Measurements from ENCODE around the gene CAPN5.
"Not testable (repeated sequence)": the region's sequence is repeated elsewhere in the genome, so short reads cannot be mapped to it uniquely, and the experiment has no call there.

CAPN5 gene

GRCh38 chr11:77066229-77067042 is at the start of gene CAPN5:
Gene CAPN5, plus strand, starts transcription at chr11:77066971. Its CDS starts 17,916 bp downstream, at chr11:77084887.
- peak; percentile 91 for DNase-seq

- not testable (repeated sequence) for DNase-seq
These were observed 48.3 kb upstream of the CAPN5 start for GRCh38 chr11:77018396-77018924.

GRCh38 chr11:77019976-77020595 is 46.7 kb upstream of the CAPN5 start:
- no peak for DNase-seq

- no peak for DNase-seq
These were observed 46.0 kb upstream of the CAPN5 start for GRCh38 chr11:77020734-77021133.

GRCh38 chr11:77024745-77025144 is 42.0 kb upstream of the CAPN5 start:
- no peak for DNase-seq

DNA sequence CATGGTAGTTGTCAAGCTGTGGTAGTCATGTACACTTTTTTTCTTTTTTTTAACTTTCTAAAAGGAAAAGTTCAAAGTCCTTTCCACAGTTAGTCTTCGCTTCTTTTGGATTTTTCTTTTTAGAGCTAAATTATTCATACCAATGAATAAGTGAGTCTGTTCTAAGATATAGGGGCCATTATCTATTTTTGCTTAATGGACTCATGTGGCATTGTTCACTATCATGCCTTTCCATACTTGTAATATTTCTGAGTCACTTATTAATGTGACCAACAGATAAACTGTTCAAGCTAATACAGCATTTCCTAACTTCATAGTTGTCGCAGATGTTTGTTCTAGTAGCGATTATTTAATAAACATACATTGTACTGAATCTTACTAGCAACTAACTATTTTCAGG is 40.5 kb upstream of the CAPN5 start:
- no peak for DNase-seq

DNA sequence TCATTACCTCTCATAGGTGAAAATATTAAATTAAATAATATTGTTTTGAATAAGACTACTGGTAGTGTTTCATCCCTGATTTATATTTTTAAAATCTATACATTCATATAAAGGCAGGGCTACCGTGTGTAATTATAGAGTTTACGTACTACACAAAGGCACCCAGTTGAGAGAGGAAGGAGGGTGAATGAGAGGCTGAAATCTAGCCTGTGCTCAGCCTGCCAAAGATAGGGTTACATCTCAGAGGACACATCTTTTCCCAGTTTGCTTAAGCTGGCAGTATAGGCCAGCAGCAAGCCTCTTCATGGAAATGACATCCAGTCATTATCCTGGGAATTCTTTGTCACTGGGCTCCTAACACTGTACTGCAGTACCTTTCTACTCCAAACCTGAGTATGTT is 40.0 kb upstream of the CAPN5 start:
- no peak for DNase-seq

DNA sequence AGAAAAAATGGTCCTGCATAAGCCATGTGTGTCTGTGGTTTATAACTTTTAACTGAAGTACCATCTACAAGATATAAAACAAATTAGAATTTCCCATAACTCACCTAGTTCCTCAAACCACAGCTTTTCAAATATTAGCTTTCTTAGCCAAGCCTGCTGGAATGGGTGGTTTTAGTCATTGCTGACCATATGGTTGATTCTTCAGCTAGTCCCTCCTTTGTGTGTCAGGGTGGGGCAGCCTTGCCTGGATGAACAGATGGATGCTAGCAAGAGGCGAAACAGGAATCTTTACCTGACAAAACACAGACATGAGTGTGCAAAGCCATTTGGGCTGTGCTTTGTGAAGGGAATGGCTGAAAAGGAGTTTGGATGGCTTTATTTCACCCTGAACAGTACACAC is 39.5 kb upstream of the CAPN5 start:
- no peak for DNase-seq

DNA sequence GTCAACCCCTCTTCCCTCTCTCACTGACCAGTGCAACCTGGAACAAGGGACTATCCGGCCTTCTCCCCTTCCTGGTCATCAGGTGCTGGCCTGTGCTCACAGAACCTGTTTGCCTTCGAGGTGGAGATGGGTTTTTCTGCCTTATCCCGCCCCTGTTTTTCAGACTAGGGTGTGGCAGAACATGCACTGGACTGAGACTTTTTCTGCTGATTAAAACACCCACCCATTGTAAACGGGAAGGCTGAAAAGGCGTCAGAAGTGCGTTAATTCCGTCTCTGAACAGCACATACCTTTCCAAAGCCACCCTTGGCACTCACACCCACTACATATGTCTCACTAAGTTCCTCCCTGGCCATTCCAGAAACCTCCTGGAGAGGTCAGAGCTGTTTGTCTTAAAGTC is 36.9 kb upstream of the CAPN5 start:
- no peak for DNase-seq

DNA sequence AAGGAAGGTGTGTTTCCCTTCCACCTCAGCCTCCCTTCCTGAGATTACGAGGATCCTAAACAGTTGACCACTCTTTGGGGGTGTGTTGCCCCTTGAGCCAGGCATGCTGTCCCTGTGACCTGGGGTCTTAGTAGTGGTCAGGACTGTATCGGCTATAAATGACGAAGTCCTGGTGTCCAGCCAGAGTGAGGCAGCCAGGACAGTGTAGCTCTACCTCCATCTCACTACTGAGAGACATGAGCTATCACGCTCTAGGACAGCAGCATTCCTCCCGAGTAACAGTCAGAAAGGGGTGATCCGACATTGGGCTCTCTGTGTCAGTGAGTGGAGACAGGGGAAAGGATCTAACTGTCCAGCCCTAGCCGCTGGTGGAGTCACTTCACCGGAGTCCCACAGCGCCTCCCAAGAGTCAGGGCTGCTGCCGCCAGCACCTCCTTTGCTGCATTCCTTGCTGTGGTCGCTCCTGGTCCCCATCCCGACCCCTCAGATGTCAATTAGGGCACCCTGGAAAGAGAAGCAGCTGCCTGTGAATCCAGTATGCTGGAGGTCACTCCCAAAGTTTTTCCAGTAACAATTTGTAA is 35.8 kb upstream of the CAPN5 start:
- no peak for DNase-seq

DNA sequence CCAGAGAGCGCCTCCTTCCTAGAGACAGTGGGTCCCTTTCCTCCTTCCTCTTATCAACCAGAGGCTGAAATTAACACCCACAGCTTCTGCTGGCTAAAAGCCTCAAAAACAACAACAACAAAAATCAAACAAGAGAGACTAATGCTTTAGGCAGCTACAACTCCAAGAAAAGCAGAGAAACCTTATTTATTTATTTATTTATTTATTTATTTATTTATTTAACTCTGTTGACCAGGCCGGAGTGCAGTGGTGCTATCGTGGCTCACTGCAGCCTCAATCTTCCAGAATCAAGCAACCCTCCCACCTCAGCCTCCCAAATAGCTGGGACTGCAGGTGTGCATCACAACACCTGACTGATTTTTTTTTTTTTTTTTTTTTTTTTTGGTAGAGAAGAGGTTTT is 35.2 kb upstream of the CAPN5 start:
- DNase-seq, result no peak

- DNase-seq, result no peak
These were observed 31.7 kb upstream of the CAPN5 start for GRCh38 chr11:77035039-77035438.

DNA sequence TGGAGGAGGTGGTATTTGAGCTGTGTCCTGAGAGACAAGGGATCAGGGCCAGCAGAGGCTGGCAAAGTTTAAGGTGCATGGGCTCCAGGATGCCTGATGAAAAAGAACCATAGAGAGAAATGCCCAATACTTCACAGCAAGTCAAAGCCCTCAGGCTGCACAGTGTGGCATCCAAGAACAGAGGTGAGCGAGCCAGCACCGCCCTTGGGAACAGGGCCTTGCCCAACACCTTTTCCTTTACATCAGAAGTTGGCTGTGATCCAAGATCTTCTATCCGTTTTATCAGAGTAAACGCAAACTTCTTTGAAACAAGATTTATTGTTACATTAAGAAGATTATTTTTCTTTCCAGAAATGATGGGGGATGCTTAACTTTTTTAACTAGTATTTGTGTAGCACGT is 31.2 kb upstream of the CAPN5 start:
- no peak for DNase-seq

DNA sequence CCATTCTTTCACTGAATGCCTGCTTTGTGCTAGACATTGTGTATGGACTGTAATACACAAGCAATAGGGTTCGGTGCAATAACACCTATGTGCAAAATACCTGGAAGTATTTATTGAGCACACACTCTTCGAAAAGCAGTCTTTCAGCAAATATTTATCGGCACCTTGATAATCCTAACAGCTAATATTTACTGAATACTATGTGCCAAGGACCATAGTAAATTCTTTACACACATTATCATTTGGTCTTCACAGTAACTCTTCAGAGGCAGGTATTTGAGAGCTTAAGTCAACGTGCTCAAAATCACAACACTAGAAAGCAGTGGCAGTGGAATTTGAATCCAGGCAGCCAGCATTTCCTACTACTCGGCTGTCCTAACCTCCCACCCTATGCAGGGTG is 30.4 kb upstream of the CAPN5 start:
- DNase-seq, result no peak

GRCh38 chr11:77037057-77037456 is 29.7 kb upstream of the CAPN5 start:
- DNase-seq, result no peak

DNA sequence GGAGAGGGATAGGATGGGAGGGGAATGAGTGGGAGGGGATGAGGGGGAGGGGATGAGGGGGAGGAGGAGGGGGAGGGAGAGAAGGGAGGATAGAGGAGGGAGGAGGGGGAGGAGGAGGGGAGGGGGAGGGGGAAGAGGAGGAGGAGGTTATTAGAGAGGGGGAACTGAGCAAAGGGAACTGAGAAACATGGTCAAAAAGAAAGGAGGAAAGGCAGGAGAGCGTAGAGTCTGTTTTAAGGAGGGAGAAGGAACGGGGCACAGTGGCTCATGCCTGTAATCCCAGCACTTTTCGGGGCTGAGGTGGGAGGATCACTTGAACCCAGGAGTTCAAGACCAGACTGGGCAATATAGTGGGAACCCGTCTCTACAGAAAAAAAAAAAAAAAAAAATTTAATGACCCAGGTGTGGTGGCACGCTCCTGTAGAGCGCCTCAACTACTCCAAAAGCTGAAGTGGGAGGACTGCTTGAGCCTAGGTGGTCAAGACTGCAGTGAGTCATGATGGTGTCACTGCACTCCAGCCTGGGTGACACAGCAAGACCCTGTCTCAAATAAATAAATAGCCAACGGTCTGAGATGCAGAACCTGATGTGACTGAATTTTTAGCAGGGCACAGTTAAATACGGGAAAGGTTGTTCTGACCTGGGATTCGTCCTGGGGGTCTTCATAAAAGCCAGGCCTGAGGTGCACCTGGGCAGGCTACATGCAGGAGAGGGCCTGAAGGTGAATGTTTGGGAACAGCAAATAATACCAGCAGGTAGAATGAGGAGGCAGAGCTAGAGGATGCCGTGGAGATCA is 28.5 kb upstream of the CAPN5 start:
- DNase-seq, result no peak

DNA sequence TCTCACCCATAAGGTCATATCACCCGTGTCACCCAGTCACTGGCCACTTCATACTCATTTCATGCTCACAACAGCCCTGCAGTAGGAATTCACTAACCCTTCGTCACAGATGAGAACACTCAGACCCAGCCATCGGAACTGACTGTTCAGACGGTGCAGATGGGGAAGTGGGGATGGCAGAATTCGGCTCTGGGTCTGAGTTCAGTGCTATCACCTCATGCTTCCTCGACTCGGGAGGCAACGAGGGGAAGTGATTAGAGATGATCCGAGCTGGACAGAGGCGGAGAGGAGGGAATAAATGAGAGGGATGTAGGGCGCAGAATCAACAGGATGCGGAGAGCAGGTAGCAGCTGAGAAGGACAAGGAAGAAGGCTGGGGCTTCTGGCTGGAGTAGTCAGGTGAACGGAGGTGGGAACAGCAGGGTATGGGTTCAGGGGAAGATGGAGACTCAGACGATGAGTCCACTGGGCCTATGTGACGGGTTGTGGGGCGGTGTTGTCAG is 27.9 kb upstream of the CAPN5 start:
- no peak for DNase-seq

GRCh38 chr11:77039491-77040400 is 27.0 kb upstream of the CAPN5 start:
- DNase-seq, result no peak

DNA sequence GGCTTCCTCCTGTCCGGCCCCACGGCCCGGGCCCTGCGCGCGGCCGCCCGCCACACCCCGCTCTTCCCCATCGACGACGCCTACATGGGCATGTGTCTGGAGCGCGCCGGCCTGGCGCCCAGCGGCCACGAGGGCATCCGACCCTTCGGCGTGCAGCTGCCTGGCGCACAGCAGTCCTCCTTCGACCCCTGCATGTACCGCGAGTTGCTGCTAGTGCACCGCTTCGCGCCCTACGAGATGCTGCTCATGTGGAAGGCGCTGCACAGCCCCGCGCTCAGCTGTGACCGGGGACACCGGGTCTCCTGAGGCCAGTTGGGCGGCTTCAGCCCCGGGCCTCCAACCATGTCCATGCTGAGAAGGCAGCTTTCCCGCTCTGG is 26.4 kb upstream of the CAPN5 start:
- DNase-seq, result no peak

GRCh38 chr11:77040889-77041288 is 25.9 kb upstream of the CAPN5 start:
- DNase-seq, result no peak

DNA sequence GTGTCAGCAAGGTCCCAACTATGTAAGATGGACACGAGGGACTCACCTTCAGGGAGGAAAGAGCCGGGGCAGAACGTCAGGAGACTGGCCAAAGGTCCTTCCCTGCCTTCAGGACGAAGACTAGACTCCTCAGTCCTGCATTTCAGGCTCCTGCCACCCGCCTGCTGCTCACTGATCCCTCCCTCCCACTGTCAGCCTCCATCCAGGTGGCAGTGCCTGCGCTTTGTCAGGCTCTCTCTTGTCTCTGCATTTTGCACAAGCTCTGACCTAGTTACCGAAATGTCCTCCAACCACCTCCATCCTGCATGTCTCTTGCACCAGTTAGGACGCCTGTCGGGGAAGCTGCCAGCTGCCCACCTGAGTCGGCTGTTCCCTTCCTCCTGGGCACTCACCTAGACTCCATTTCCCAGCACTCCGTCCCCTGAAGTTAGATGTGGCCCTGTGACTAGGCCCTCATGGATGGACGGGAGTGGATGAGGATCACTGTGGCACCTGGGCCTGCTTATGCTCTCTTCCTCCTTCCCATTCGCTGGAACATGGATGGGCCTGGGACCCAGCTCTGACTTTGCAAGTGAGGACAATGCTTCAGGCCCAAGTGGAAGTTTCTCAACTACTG is 24.6 kb upstream of the CAPN5 start:
- no peak for DNase-seq

All from activated T-cell treated with anti-CD3 and anti-CD28 coated beads, Interleukin-2, amount 50 U/mL, for 1 hour (primary cell).